8988T (cell line): Measurements from ENCODE around the gene ZBED4.

Experiments
- DNase-seq: peaks from one replicate; pipeline ENCODE4 v3.0.0; 2011

ZBED4 gene

GRCh38 chr22:49881856-49882255 lies 28.2 kb downstream of the ZBED4 start:
- DNase-seq: no peak

DNA sequence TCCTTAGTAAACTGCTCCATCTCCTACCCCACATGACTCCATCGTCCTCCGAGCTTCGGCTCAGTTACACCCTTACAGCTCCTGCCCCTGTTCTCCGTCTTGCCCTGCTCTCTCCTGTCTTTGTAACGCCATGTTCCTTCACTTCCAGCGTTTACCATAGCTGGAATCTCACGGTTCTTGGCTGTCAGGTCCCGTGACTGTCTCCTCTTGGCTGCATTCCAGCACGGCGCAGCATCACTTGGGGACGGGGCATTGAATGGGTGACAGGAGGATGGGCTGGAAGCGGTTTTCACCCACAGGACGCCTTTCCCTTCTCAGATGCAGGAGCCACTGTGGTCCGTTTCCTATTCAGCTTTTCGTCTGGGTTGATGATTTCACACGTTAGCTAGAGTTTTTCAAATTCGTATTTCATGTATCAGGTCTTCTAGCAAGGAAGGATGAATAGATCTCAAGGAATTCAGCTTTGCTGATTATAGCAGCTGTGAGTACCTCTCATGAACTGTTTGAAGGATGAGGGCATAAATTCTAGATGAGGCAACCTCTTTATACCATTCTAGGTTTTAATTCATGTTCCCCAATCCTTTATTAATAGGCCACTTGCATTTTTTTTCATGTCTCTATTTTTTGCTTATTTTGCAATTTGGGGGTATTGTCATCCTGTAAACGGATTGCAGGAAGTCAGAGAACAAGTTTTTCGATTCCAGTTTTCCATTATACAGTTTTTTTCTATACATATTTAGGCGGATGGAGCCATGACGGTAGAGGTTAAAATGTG lies 29.1 kb downstream of the ZBED4 start:
- no peak for DNase-seq

DNA sequence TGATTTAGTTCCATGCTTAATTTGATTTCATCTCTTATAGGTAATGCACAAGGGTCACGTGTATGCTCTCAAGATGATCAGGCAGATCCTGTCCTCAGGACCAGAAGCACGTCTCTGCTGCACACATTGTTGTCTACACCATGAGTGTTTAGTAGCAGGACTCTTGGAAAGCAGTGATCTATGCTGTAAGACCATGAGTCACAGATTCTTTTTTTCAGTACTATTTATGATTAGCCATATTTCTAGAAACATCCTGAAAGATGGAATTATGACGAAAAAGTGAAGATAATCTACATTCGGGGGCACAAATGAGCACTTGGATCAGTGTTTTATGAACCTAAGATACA lies 29.6 kb downstream of the ZBED4 start:
- no peak for DNase-seq

- no peak for DNase-seq
Measured at GRCh38 chr22:49884075-49884474, 30.4 kb downstream of the ZBED4 start.

- no peak for DNase-seq
Measured at GRCh38 chr22:49884503-49885260, 31.0 kb downstream of the ZBED4 start.

GRCh38 chr22:49885281-49885680 lies 31.6 kb downstream of the ZBED4 start:
- no peak for DNase-seq

GRCh38 chr22:49885881-49886280 lies 32.2 kb downstream of the ZBED4 start:
- DNase-seq: no peak

GRCh38 chr22:49886346-49887063 lies 32.9 kb downstream of the ZBED4 start:
- DNase-seq: no peak

DNA sequence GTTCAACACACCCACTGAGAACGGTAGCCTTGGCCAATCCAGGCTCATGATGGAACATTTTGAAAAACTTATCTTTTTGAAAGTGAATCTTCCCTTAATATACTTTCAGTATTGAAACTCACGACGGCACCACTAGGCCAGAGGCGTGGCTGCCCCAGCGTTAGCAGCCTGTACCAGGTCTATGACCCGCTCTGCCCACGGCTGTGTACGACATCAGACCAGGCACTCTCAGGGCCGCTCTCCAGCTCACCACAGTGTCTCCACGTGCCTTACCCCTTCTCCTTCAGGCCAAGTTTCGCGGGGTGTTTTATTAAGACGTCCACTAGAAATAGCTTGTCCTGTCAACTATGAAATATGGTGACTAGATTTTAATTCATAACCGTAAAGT lies 33.4 kb downstream of the ZBED4 start:
- DNase-seq: no peak

GRCh38 chr22:49887702-49888101 lies 34.1 kb downstream of the ZBED4 start:
- no peak for DNase-seq

- no peak for DNase-seq
Measured at GRCh38 chr22:49889071-49889470, 35.4 kb downstream of the ZBED4 start.

- no peak for DNase-seq
Measured at GRCh38 chr22:49892226-49892899, 38.7 kb downstream of the ZBED4 start.

DNA sequence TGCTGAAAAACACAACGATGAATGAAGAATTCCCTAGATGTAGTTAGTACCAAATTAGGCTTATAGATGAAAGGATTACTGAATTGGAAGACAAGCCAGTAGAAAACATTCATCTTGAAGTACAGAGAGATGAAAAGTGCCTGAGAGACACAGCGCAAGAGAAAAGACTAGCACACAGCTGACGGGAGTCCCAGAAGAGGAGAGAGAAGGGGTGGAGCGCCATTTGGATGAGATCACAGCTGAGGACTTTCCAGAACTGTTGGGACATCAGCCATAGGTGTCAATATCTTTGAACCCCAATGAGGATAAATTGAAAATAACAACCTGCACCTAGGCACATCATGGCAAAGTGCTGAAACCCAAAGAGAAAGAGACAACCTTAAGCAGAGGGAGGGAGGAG lies 39.4 kb downstream of the ZBED4 start:
- no peak for DNase-seq

DNA sequence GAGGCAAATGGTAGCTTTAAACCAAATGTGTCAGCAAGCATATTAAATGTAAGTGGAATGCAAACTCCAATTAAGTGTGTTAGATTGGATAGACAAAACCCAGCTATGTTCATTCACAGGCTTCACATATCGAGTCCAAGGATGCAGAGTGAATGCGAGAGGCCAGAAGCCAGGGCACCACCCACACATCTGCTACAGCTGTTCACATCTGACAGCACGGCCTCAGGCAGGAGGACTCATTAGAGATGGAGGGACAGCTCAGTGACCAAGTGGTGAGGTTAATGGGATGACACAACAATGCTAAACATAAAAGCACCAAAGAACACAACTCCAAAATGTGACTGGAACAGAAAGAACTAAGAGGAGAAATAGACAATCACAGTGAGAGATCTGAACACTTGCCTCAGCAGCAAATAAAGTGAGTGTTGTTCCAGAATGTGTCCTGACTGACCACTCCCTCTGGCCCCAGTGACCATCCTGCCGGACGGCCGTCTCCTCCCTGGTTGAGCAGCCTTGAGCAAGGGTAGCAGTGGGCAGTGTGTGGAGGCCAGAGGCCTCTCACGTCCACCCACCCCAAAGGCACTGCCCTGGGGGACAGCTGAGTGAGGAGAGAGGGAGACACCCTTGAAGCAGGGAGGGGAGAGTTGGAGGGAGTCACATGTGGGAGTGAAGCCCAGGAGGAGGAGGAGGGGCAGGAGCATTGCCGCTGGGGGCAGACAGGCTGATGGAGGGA lies 40.8 kb downstream of the ZBED4 start:
- no peak for DNase-seq

GRCh38 chr22:49896201-49896600 lies 42.6 kb downstream of the ZBED4 start:
- no peak for DNase-seq

GRCh38 chr22:49897015-49897684 lies 43.5 kb downstream of the ZBED4 start:
- DNase-seq: no peak

DNA sequence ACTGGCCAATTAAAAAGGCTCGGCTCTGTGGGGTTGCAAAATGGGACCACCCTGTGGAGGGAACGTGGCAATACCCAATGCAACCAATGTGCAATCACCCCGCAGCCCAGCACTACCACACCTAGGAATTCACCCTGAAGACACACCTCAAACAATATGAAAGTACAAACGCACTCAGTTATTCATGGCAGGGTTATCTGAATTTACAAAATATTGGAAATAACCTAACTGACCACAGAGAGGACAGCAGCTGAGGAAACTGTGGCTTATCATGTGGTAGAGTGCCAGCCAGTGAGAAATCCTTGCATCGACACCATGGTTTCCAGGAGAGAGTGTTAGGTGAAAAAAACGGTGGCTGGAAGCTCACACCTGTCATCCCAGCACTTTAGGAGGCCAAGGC lies 45.9 kb downstream of the ZBED4 start:
- DNase-seq: no peak

- no peak for DNase-seq
Measured at GRCh38 chr22:49900441-49901230, 47.0 kb downstream of the ZBED4 start.

DNA sequence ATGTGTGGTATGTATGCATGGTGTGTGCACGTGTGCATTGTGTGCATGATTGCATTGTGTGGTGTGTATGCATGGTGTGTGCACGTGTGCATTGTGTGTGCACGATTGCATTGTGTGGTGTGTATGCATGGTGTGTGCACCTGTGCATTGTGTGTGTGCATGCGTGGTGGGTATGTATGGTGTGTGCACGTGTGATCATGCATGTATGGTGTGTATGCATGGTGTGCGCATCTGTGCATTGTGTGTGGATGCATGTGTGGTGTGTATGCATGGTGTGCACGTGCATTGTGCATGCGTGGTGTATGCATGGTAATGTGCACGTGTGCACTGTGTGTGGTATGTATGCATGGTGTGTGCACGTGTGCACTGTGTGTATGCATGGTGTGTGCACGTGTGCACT lies 47.8 kb downstream of the ZBED4 start:
- DNase-seq: no peak

DNA sequence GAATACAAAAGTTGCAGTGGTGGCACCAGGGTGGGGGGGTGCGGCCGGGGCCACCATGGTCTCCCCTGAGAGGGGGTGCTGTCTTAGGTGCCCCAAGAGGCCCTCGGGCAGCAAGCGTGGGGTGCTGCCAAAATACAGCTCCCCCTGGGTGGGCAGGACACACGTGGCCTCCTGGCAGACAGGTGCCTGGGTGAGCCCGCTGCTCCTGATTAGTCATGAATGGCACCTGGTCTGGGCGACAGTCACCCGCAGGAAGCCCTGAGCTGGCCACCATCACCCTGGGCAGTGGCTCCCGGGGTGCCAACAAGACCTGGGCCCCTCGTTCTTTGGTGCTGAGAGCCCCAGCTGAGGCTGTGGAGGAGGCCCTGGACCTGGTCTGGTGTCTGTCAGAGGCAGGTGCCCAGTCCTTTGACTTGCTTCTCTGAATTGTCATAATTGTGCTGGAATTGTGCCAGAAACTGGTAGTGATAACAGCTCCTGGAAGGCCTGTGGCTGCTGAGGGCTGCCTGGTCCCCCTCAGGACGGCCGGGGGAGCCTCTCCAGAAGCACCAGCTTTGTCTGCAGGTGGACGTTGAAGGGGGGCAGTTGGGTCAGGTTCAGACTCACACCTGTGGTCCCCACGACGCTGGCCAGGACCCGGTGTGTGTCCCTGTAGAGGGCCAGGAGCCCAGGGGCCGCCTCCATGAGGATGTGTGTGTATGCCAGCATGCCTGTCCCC lies 49.8 kb downstream of the ZBED4 start:
- DNase-seq: no peak

DNA sequence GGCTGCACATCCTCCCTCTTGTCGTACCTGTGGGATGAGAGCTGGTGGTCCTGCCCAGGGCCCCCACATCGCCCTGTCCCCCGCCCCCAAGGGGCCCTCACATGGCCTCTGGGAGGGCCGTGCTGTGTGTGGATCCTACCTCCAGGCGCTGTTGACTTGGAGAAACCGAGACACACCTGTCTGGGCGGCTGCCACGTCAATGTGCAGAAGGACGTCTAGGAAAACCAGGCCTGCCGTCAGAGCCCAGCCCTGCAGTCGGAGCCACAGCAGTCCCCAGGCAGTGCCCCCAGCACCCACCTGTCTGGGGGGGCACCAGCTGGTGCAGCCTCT lies 50.4 kb downstream of the ZBED4 start:
- no peak for DNase-seq
